HepG2 (cell line): ENCODE results near the gene RXFP1.

Experiments used
- HDAC1 ChIP-seq: sonication (generic); formaldehyde crosslinking; IDR thresholded peaks from 2 replicates; pipeline ENCODE4 v1.5.1; 2020; ENCODE audit warnings: mild to moderate bottlenecking, missing genetic modification reagents
- NR2C2 ChIP-seq: sonication (generic); formaldehyde crosslinking; IDR thresholded peaks from 2 replicates; pipeline ENCODE4 v1.4.0; 2020; ENCODE audit warnings: missing genetic modification reagents, mild to moderate bottlenecking, moderate library complexity, borderline replicate concordance
- POLR2AphosphoS5 ChIP-seq: IDR thresholded peaks from 2 replicates; pipeline ENCODE4 v1.6.1; 2012; ENCODE audit warnings: low read depth, low read length
- XBP1 ChIP-seq: sonication (generic); formaldehyde crosslinking; IDR thresholded peaks from 2 replicates; pipeline ENCODE4 v1.5.0; 2020; ENCODE audit warnings: missing genetic modification reagents
- TF ChIP-seq, protein P1 (sequence below): sonication (generic); formaldehyde crosslinking; IDR thresholded peaks from 2 replicates; pipeline ENCODE4 v1.4.0; 2020; ENCODE audit warnings: missing genetic modification reagents
- TF ChIP-seq, protein P2 (sequence below): sonication (generic); formaldehyde crosslinking; IDR thresholded peaks from 2 replicates; pipeline ENCODE4 v1.5.0; 2020; ENCODE audit warnings: mild to moderate bottlenecking, missing genetic modification reagents

DNA sequence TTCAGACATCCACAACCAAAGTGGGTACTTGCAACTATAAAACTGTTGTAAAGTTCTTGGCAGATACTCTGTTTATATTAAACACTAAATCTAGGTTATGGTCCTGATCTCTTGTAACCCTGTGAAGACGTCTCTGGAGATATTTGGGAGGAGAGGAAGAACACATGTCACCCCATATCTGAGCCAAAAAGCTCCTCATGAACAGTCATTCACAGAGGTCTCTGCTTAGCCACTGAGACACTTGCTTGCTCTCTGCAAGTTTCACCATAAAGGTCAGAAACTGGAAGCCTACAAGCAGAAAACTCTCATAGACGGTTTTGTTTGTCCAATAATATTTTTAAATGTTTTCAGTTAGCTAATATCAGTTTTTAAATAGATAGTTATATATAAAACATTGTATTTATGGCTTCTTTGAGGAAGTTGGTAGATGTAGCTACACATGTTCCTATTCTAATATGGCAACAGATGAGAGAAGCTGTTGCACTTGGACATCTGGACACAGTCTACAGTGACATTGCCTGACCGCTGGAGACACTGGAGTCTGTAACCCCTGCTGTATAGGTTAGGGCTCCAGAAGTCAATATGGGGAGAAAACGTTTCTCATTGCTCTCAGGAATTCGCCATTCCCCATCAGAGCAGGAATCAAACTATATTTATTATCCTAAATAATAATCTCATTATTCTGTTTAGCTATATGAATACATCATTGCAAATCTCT lies 76.4 kb downstream of the RXFP1 start:
- TF ChIP-seq NR2C2 (CRISPR knock-in tag) (no peak), POLR2AphosphoS5 (no peak), HDAC1 (no peak), XBP1 (no peak)
- TF ChIP-seq, protein P1, sequence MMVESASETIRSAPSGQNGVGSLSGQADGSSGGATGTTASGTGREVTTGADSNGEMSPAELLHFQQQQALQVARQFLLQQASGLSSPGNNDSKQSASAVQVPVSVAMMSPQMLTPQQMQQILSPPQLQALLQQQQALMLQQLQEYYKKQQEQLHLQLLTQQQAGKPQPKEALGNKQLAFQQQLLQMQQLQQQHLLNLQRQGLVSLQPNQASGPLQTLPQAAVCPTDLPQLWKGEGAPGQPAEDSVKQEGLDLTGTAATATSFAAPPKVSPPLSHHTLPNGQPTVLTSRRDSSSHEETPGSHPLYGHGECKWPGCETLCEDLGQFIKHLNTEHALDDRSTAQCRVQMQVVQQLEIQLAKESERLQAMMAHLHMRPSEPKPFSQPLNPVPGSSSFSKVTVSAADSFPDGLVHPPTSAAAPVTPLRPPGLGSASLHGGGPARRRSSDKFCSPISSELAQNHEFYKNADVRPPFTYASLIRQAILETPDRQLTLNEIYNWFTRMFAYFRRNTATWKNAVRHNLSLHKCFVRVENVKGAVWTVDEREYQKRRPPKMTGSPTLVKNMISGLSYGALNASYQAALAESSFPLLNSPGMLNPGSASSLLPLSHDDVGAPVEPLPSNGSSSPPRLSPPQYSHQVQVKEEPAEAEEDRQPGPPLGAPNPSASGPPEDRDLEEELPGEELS, result no peak
- TF ChIP-seq, protein P2, sequence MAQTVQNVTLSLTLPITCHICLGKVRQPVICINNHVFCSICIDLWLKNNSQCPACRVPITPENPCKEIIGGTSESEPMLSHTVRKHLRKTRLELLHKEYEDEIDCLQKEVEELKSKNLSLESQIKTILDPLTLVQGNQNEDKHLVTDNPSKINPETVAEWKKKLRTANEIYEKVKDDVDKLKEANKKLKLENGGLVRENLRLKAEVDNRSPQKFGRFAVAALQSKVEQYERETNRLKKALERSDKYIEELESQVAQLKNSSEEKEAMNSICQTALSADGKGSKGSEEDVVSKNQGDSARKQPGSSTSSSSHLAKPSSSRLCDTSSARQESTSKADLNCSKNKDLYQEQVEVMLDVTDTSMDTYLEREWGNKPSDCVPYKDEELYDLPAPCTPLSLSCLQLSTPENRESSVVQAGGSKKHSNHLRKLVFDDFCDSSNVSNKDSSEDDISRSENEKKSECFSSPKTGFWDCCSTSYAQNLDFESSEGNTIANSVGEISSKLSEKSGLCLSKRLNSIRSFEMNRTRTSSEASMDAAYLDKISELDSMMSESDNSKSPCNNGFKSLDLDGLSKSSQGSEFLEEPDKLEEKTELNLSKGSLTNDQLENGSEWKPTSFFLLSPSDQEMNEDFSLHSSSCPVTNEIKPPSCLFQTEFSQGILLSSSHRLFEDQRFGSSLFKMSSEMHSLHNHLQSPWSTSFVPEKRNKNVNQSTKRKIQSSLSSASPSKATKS (CRISPR knock-in tag), result no peak
